ENCODE results near the gene ZBTB7B. TPM values are rescaled to one million over a fixed set of nuclear protein-coding genes. Genes with fewer than 3 reads are reported as not detected.

Gene ZBTB7B
- total RNA-seq, 3 donors from 2014 or later: 175 to 313 (median 255) TPM

GRCh38 chr1:155019377-155020245, 17.0 kb downstream of the ZBTB7B start:
- DNase-seq: no peak
- Histone ChIP-seq H3K9me3 (no peaks in the 10 kb centered on the region), H3K4me1 (ENCODE audit: low read depth) (peaks cover 24% of the 10 kb centered on the region), H3K4me3 (no peak overlapping the region), H3K36me3 (ENCODE audit: low read depth) (no peaks in the 10 kb centered on the region)
- TF ChIP-seq CTCF (IDR thresholded peaks at IDR 0.05): no peak
- no peak for ATAC-seq
- intact Hi-C loops (cut with DNase I, micrococcal nuclease): loop anchor here in 1 of 2 donors (10.0 kb wide), 1 partner anchor 55 kb away; the partner anchor contains the start of gene PYGO2

DNA sequence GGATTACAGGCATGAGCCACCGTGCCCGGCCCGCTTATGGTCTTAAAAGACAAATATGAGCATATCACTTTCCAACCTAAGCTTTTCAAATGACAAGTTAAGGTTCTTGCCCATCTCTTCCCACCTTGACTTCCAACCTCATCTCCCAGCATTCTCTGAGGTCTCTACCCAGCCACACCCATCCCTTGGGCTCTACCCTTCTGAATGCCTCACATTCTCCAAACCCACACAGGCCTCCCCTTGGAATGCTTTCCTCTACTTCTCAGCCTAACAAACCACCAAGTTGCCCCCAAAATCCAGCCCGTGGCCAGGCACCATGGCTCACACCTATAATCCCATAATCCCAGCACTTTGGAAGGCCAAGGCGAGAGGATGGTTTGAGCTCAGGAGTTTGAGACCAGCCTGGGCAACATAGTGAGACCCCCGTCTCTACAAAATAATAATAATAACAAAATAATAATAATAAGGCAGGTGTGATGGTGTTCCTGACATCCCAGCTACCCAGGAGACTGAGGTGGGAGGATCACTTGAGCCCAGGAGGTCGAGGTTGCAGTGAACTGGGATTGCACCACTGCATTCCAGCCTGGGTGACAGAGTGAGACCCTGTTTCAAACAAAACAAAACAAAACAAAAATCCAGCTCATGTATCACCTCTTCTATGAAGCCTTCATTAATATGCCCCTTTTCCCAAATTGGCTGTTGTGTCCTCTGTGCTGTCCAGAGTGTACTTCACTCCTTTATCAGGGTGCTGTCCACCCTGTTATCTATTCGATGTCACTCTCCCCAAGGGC, 19.7 kb downstream of the ZBTB7B start:
- TF ChIP-seq CTCF (IDR thresholded peaks at IDR 0.05): no peak
- Histone ChIP-seq H3K9me3 (no peaks in the 10 kb centered on the region), H3K4me3 (no peak overlapping the region), H3K36me3 (ENCODE audit: low read depth) (no peaks in the 10 kb centered on the region), H3K4me1 (ENCODE audit: low read depth) (peaks cover 6% of the 10 kb centered on the region)
- intact Hi-C loops (cut with DNase I, micrococcal nuclease): no loop called here
- ATAC-seq (no peak), DNase-seq (no peak)

GRCh38 chr1:155022927-155023236, 20.3 kb downstream of the ZBTB7B start:
- DNase-seq (peak in 1 of 3 donors; percentile 42), ATAC-seq (peak; percentile 68)
- Histone ChIP-seq H3K4me3 (no peak overlapping the region), H3K4me1 (ENCODE audit: low read depth) (peaks cover 2% of the 10 kb centered on the region), H3K9me3 (no peaks in the 10 kb centered on the region), H3K36me3 (ENCODE audit: low read depth) (no peaks in the 10 kb centered on the region)
- TF ChIP-seq CTCF (IDR thresholded peaks at IDR 0.05): no peak
- intact Hi-C loops (cut with DNase I, micrococcal nuclease): no loop called here

GRCh38 chr1:155023627-155024026, 21.0 kb downstream of the ZBTB7B start:
- Histone ChIP-seq H3K9me3 (no peaks in the 10 kb centered on the region), H3K36me3 (ENCODE audit: low read depth) (no peaks in the 10 kb centered on the region), H3K4me1 (ENCODE audit: low read depth) (no peaks in the 10 kb centered on the region), H3K4me3 (no peak overlapping the region)
- TF ChIP-seq CTCF (IDR thresholded peaks at IDR 0.05): no peak
- intact Hi-C loops (cut with DNase I, micrococcal nuclease): no loop called here
- no peak for DNase-seq
- no peak for ATAC-seq

DNA sequence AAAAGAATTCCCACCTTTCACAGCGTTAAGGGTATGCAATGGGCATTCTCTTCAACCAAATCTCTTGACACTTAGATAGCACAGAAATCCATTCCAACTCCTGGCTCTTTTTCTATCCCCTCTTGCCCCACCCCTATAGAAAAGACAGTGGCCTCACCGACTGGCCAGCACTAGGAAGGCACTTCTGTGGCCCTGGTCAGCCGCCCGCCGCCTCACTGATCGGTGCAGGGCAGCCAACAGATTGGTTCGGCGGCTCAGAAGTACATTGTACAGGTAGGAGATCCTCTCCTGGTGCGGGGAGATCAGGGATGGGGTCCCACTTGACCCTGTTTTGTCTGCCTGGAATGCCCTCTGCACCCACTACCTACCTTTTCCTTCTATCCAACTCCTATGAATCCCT, 21.7 kb downstream of the ZBTB7B start:
- Histone ChIP-seq H3K9me3 (no peaks in the 10 kb centered on the region), H3K36me3 (ENCODE audit: low read depth) (no peaks in the 10 kb centered on the region), H3K4me3 (no peak overlapping the region), H3K4me1 (ENCODE audit: low read depth) (no peaks in the 10 kb centered on the region)
- no peak for DNase-seq
- no peak for TF ChIP-seq CTCF (IDR thresholded peaks at IDR 0.05)
- intact Hi-C loops (cut with DNase I, micrococcal nuclease): no loop called here
- ATAC-seq: no peak
